Bronchial epithelial cell (primary cell): ENCODE results near the gene SOD2. TPM values are rescaled to one million over a fixed set of nuclear protein-coding genes. Genes with fewer than 3 reads are reported as not detected.
"Not testable (repeated sequence)": the region's sequence is repeated elsewhere in the genome, so short reads cannot be mapped to it uniquely, and the experiment has no call there.

Experiments used
- DNase-seq: peaks from one replicate; pipeline ENCODE4 v3.0.0-alpha.2; 2010; ENCODE audit warnings: low read depth
- FAIRE-seq: peaks from 2 replicates; lab custom pipeline; 2011; peaks lifted over from hg19 to GRCh38; lab: Jason Lieb, UNC
- H3K27me3 ChIP-seq: 2 replicates; pipeline ENCODE4 v1.5.1; 2011; ENCODE audit warnings: low read length; ENCODE audit not compliant: control insufficient read depth, insufficient read depth
- H3K36me3 ChIP-seq: 2 replicates; pipeline ENCODE4 v1.5.1; 2011; ENCODE audit warnings: low read length; ENCODE audit not compliant: control insufficient read depth, insufficient read depth
- H3K4me3 ChIP-seq: 2 replicates; pipeline ENCODE4 v1.5.1; 2011; ENCODE audit warnings: mild to moderate bottlenecking, low read depth, low read length, control low read depth
- total RNA-seq: library from RNA; depleted of rRNA; stranded (reverse); fragments of >200 nt; gene quantifications from 2 replicates; pipeline ENCODE4 v1.2.1, GENCODE V29; 2014
- TF ChIP-seq, protein P1 (sequence below): IDR thresholded peaks from 2 replicates; pipeline ENCODE4 v1.5.1; 2011; ENCODE audit warnings: mild to moderate bottlenecking, moderate library complexity, low read length, control low read depth, inconsistent platforms; ENCODE audit not compliant: insufficient read depth, severe bottlenecking

SOD2 gene
- total RNA-seq, 1 donor from 2014 or later = 71.3 TPM

- Histone ChIP-seq H3K4me3 (peak overlapping the region; percentile 70), H3K36me3 (peaks cover 4% of the 10 kb centered on the region), H3K27me3 (no peaks in the 10 kb centered on the region)
- no peak for DNase-seq
- no peak for FAIRE-seq
- TF ChIP-seq, protein P1, sequence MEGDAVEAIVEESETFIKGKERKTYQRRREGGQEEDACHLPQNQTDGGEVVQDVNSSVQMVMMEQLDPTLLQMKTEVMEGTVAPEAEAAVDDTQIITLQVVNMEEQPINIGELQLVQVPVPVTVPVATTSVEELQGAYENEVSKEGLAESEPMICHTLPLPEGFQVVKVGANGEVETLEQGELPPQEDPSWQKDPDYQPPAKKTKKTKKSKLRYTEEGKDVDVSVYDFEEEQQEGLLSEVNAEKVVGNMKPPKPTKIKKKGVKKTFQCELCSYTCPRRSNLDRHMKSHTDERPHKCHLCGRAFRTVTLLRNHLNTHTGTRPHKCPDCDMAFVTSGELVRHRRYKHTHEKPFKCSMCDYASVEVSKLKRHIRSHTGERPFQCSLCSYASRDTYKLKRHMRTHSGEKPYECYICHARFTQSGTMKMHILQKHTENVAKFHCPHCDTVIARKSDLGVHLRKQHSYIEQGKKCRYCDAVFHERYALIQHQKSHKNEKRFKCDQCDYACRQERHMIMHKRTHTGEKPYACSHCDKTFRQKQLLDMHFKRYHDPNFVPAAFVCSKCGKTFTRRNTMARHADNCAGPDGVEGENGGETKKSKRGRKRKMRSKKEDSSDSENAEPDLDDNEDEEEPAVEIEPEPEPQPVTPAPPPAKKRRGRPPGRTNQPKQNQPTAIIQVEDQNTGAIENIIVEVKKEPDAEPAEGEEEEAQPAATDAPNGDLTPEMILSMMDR = no peak
Observed at GRCh38 chr6:159691963-159692287, 1.1 kb downstream of the SOD2 start.

DNA sequence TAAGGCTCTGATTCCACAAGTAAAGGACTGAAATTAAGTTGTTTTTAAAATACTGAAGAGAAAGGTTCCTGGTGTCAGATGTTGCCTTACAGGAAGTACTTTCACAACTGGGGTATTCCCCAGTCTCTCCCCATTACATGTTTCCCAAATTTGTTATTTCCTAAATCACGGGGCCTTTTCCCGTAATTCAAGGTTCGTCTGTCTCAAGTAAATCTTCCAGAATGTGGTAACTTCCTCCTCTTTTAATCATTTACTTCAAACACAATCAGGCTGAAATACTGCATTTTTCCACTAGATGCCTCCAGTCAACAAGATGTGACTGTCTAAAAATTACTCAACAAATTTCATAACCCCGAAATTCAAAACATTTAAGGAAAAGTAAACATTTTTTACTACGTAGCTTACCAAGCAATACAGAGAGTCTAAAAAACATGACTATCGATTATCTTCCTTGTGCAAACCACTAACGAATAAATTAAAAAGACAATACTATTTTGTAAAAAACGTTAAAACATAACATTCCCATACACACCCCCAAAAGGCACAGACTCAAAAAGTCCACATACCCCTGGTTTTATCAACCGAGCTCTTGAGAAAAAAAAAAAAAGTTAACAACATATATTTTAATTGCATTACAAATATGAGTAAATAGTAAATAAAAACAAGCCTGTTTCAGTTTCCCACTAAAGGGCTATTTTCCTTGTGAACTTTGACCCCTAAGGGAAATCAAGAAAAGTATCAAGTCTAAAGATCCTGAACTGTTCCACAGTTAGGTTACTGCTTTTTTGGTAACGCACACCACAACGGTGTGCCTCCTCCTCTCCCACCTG lies 1.7 kb downstream of the SOD2 start:
- no peaks in the 10 kb centered on the region for H3K27me3 ChIP-seq
- TF ChIP-seq, protein P1 = peak; percentile 46
- FAIRE-seq = no peak
- peak; percentile 86 for DNase-seq
- peak overlapping the region; percentile 70 for H3K4me3 ChIP-seq
- H3K36me3 ChIP-seq = peaks cover 6% of the 10 kb centered on the region

GRCh38 chr6:159690135-159690534 lies 2.9 kb downstream of the SOD2 start:
- not testable (repeated sequence) for H3K27me3 ChIP-seq, DNase-seq, FAIRE-seq, H3K4me3 ChIP-seq, H3K36me3 ChIP-seq

DNA sequence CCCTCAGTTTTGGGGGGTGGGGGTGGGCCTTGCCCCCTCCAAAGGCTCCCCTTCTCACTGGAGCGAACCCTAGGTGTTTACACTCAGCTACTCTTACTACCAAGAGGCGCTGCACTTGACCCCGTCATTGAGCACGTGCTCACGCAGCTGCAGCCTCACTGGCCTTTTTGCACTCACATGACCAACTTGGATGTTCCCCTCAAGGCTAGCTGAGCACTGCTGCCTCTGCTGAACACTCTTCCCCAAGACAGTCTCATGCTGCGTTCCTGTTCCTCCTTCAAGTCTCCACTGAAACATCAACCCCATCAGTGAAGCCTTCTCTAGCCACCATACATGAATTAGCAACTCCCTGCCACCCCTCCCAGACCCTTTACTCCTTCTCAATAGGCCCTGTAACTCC lies 4.0 kb downstream of the SOD2 start:
- H3K27me3 ChIP-seq = no peaks in the 10 kb centered on the region
- TF ChIP-seq, protein P1 = no peak
- no peak overlapping the region for H3K4me3 ChIP-seq
- DNase-seq (no peak), FAIRE-seq (no peak)
- H3K36me3 ChIP-seq = peaks cover 8% of the 10 kb centered on the region

DNA sequence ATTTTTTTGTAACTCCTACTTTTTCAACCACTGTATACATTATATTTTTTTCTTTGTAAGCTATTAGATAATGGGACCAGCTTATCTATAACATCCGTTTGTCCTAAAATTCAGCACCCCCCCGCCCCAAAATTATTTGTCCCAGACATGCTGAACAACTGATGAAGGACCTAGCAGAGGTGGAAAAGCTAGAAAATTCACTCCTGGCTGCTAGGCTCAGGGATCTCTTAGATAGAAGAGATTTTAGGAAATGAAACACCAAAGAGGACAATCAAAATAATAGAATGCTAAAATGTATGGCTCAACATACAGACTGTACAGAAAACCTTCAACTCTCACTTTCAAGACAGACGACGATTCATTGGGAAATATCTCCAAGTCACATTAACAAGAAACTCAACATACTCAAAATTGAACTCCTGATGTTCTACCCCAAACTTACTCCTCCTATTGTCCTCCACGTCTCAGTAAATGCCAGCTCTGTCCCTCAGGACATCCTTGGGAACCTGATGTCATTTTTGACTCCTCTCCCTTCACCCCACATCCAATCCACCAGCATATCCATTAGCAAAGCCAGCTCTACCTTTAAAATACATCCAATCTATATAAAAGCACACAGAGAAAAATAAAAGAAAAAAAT lies 4.7 kb downstream of the SOD2 start:
- H3K36me3 ChIP-seq = peaks cover 9% of the 10 kb centered on the region
- TF ChIP-seq, protein P1 = no peak

DNA sequence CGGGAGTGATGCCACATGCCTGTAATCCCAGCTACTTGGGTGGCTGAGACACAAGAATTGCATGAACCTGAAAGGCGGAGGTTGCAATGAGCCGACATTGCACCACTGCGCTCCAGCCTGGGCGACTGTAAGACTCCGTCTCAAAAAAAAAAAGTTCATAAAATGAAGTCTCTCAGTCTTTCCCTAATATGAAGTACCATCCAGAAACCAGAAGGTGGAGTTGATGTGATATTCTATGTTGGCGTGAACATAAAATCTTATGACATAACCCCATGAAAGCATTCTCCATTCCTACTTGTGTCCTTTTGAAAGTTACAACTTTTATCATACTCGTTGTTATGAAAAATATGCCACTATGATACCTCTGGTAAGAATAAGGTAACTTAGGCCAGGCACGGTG lies 5.7 kb downstream of the SOD2 start:
- TF ChIP-seq, protein P1 = no peak
- DNase-seq = no peak
- Histone ChIP-seq H3K36me3 (peaks cover 9% of the 10 kb centered on the region), H3K4me3 (no peak overlapping the region), H3K27me3 (no peaks in the 10 kb centered on the region)
- no peak for FAIRE-seq

More for the DNA sequence above, 4.7 kb downstream of the SOD2 start:
- FAIRE-seq (no peak), DNase-seq (no peak)
- H3K4me3 ChIP-seq = no peak overlapping the region
- H3K27me3 ChIP-seq = no peaks in the 10 kb centered on the region
